Suprapubic skin (tissue), 4 donors: ENCODE data around the gene ACVR1. TPM values are rescaled to one million over a fixed set of nuclear protein-coding genes. Genes with fewer than 3 reads are reported as not detected.
"Not testable (repeated sequence)": the region's sequence is repeated elsewhere in the genome, so short reads cannot be mapped to it uniquely, and the experiment has no call there.

Source experiments
- DNase-seq, 2 donors: peaks; one replicate each; pipeline ENCODE4 v3.0.0-alpha.2; 2019; ENCODE audit warnings: low spot score in 2 of 2
- H3K27ac ChIP-seq: fragments of 200-600 bp; sonication (generic); one replicate; pipeline ENCODE4 v1.5.1; 2019
- H3K27me3 ChIP-seq: fragments of 200-600 bp; sonication (generic); one replicate; pipeline ENCODE4 v1.5.1; 2019
- H3K36me3 ChIP-seq: fragments of 200-600 bp; sonication (generic); one replicate; pipeline ENCODE4 v1.5.1; 2019
- H3K4me1 ChIP-seq: fragments of 200-600 bp; sonication (generic); one replicate; pipeline ENCODE4 v1.5.1; 2019
- H3K4me3 ChIP-seq: fragments of 200-600 bp; sonication (generic); one replicate; pipeline ENCODE4 v1.5.1; 2019; ENCODE audit warnings: mild to moderate bottlenecking
- H3K9me3 ChIP-seq: fragments of 200-600 bp; sonication (generic); one replicate; pipeline ENCODE4 v1.5.1; 2019
- EP300 ChIP-seq: sonication (generic); formaldehyde crosslinking; IDR thresholded peaks from one replicate; pipeline ENCODE4 v1.6.1; 2017; ENCODE audit warnings: antibody characterized with exemption
- POLR2A ChIP-seq, 2 donors: fragments of 450-650 bp; IDR thresholded peaks; one replicate each; pipeline ENCODE4 v1.6.1; 2017; ENCODE audit warnings: antibody characterized with exemption in 2 of 2, mild to moderate bottlenecking in 2 of 2, moderate library complexity in 2 of 2
- POLR2AphosphoS5 ChIP-seq, 3 donors: sonication (generic); formaldehyde crosslinking; IDR thresholded peaks; one replicate each; pipeline ENCODE4 v1.6.1; 2017; ENCODE audit warnings: antibody characterized with exemption in 3 of 3
- WGBS: methylation state at CpG from one replicate; pipeline ENCODE4 v1.1.5; 2018; 5-methylcytosine and 5-hydroxymethylcytosine counted together
- total RNA-seq, 4 donors: library from RNA; depleted of rRNA; stranded (reverse); fragments of >200 nt; gene quantifications; one replicate each; pipeline ENCODE4 v1.1.0, GENCODE V29; 2016
- TF ChIP-seq, protein P1 (sequence below), 2 donors: fragments of 200-600 bp in 1 of 2; fragments of 450-650 bp in 1 of 2; sonication (generic) in 1 of 2; IDR thresholded peaks; one replicate each; pipeline ENCODE4 v1.5.1; 2016 to 2019; ENCODE audit warnings: antibody characterized with exemption in 2 of 2, mild to moderate bottlenecking in 1 of 2, moderate library complexity in 1 of 2

Gene ACVR1
- total RNA-seq, 4 donors from 2014 or later, result 17.5 to 20.6 (median 18.5) TPM

- H3K4me1 ChIP-seq, result no peaks in the 10 kb centered on the region
- H3K36me3 ChIP-seq, result peaks cover 53% of the 10 kb centered on the region
Measured at GRCh38 chr2:157761520-157761919, 114.6 kb downstream of the ACVR1 start.

DNA sequence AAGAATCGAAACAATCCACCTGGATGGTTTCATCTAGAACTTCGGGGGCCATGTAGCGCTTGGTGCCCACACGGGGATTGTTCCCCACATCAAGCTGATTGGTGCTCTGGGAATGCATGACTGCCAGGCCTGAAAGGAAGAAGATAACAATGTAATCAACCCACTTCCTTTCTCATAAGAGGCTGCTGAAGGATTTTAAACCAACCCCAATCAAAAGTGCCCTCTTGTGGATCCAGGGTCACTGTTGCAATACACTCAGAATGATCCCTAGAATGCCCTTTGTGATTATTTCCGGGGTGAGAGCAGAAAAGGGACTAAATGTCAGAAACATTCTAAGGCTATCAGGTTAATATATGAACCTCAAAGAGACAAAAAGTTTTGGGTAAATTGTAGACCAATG is 115.2 kb downstream of the ACVR1 start:
- H3K36me3 ChIP-seq, result peaks cover 56% of the 10 kb centered on the region
- no peak for TF ChIP-seq POLR2AphosphoS5 (IDR thresholded peaks at IDR 0.05)
- TF ChIP-seq, protein P1, sequence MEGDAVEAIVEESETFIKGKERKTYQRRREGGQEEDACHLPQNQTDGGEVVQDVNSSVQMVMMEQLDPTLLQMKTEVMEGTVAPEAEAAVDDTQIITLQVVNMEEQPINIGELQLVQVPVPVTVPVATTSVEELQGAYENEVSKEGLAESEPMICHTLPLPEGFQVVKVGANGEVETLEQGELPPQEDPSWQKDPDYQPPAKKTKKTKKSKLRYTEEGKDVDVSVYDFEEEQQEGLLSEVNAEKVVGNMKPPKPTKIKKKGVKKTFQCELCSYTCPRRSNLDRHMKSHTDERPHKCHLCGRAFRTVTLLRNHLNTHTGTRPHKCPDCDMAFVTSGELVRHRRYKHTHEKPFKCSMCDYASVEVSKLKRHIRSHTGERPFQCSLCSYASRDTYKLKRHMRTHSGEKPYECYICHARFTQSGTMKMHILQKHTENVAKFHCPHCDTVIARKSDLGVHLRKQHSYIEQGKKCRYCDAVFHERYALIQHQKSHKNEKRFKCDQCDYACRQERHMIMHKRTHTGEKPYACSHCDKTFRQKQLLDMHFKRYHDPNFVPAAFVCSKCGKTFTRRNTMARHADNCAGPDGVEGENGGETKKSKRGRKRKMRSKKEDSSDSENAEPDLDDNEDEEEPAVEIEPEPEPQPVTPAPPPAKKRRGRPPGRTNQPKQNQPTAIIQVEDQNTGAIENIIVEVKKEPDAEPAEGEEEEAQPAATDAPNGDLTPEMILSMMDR (IDR thresholded peaks at IDR 0.05), result no peak
- TF ChIP-seq POLR2A (IDR thresholded peaks at IDR 0.05), result no peak
- TF ChIP-seq EP300, result no peak
- no peaks in the 10 kb centered on the region for H3K27me3 ChIP-seq
- DNase-seq, result no peak
- 97% methylated on average over 5 of the region's 5 CpGs for WGBS
- no peaks in the 10 kb centered on the region for H3K4me1 ChIP-seq
- H3K27ac ChIP-seq, result no peak overlapping the region
- H3K9me3 ChIP-seq, result peaks cover 8% of the 10 kb centered on the region
- H3K4me3 ChIP-seq, result no peak overlapping the region

More at GRCh38 chr2:157761520-157761919, 114.6 kb downstream of the ACVR1 start:
- TF ChIP-seq, protein P1 (IDR thresholded peaks at IDR 0.05), result no peak
- TF ChIP-seq EP300 (no peak), POLR2A (IDR thresholded peaks at IDR 0.05) (no peak), POLR2AphosphoS5 (IDR thresholded peaks at IDR 0.05) (no peak)
- no peak for DNase-seq
- Histone ChIP-seq H3K27me3 (no peaks in the 10 kb centered on the region), H3K9me3 (peaks cover 2% of the 10 kb centered on the region), H3K27ac (no peak overlapping the region), H3K4me3 (no peak overlapping the region)

GRCh38 chr2:157759855-157760254 is 116.3 kb downstream of the ACVR1 start:
- H3K36me3 ChIP-seq, result peaks cover 54% of the 10 kb centered on the region

DNA sequence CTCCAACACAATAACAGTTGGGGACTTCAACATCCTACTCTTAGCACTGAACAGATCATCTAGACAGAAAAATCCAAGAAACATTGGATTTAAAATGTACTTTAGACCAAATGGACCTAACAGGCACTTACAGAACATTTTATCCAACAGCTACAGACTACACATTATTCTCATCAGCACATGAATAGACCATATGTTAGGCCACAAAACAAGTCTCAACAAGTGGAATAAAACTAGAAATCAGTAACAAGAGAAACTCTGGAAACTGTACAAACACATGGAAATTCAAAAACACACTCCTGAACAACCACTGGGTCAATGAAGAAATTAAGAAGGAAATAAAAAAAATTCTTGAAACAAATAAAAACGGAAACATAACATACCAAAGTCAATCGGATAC is 117.5 kb downstream of the ACVR1 start:
- no peaks in the 10 kb centered on the region for H3K4me1 ChIP-seq
- no peak overlapping the region for H3K4me3 ChIP-seq
- TF ChIP-seq POLR2AphosphoS5 (IDR thresholded peaks at IDR 0.05) (no peak), EP300 (no peak), POLR2A (IDR thresholded peaks at IDR 0.05) (no peak)
- TF ChIP-seq, protein P1 (IDR thresholded peaks at IDR 0.05), result no peak
- peaks cover 46% of the 10 kb centered on the region for H3K36me3 ChIP-seq
- DNase-seq, result no peak
- peaks cover 9% of the 10 kb centered on the region for H3K9me3 ChIP-seq
- no peak overlapping the region for H3K27ac ChIP-seq
- H3K27me3 ChIP-seq, result no peaks in the 10 kb centered on the region
- WGBS, result 85% methylated on average over 2 of the region's 2 CpGs

More at GRCh38 chr2:157759855-157760254, 116.3 kb downstream of the ACVR1 start:
- Histone ChIP-seq H3K27ac (no peak overlapping the region), H3K9me3 (peaks cover 9% of the 10 kb centered on the region), H3K27me3 (no peaks in the 10 kb centered on the region), H3K4me1 (no peaks in the 10 kb centered on the region), H3K4me3 (no peak overlapping the region)
- TF ChIP-seq POLR2A (IDR thresholded peaks at IDR 0.05) (no peak), EP300 (no peak), POLR2AphosphoS5 (IDR thresholded peaks at IDR 0.05) (no peak)
- TF ChIP-seq, protein P1 (IDR thresholded peaks at IDR 0.05), result no peak
- no peak for DNase-seq

DNA sequence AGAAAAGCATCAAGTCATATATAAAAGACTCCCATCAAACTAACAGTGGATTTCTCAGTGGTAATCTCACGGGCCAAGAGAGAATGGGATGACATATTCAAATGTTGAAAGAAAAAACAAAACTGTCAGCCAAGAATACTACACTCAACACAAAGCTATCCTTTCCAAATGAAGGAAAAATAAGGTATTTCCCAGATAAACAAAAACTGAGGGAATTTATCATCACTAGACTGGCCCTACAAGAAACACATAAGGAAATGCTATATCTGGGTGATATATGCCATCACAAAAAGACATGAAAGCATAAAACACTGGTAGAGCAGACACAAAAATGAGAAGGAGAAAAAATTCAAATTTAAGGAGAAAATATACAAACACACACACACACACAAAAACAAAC is 118.6 kb downstream of the ACVR1 start:
- Histone ChIP-seq H3K9me3 (peaks cover 9% of the 10 kb centered on the region), H3K36me3 (peaks cover 47% of the 10 kb centered on the region), H3K27ac (no peak overlapping the region), H3K27me3 (no peaks in the 10 kb centered on the region), H3K4me3 (no peak overlapping the region), H3K4me1 (no peaks in the 10 kb centered on the region)
- WGBS, result 100% methylated on average over 1 of the region's 1 CpG
- no peak for TF ChIP-seq EP300
- no peak for TF ChIP-seq POLR2A (IDR thresholded peaks at IDR 0.05)
- TF ChIP-seq POLR2AphosphoS5 (IDR thresholded peaks at IDR 0.05), result no peak
- TF ChIP-seq, protein P1 (IDR thresholded peaks at IDR 0.05), result no peak
- no peak for DNase-seq

GRCh38 chr2:157756447-157756846 is 119.7 kb downstream of the ACVR1 start:
- 90% methylated on average over 5 of the region's 5 CpGs for WGBS
- H3K4me3 ChIP-seq, H3K27me3 ChIP-seq, H3K27ac ChIP-seq, DNase-seq, H3K9me3 ChIP-seq, H3K4me1 ChIP-seq: not testable (repeated sequence)
- peaks cover 52% of the 10 kb centered on the region for H3K36me3 ChIP-seq
